A673 (cell line): ENCODE measurements around the gene PVALEF.

Experiments used
- CTCF ChIP-seq: fragments of 300-800, 200-600 bp; sonication (generic); conservative IDR thresholded peaks from 2 replicates; pipeline ENCODE4 v1.5.1; 2017; ENCODE audit warnings: low read depth, mild to moderate bottlenecking, antibody characterized with exemption, low read length, moderate library complexity, mixed read lengths
- EZH2 ChIP-seq: fragments of 200-600 bp; sonication (generic); IDR thresholded peaks from 2 replicates; pipeline ENCODE4 v1.6.1; 2017; ENCODE audit warnings: borderline replicate concordance, low read depth, mild to moderate bottlenecking, mixed read lengths, antibody characterized with exemption, low read length; ENCODE audit not compliant: poor library complexity, severe bottlenecking

- no peak for TF ChIP-seq CTCF
- no peak for TF ChIP-seq EZH2
Observed at GRCh38 chr17:81127526-81128177, 37.7 kb upstream of the PVALEF start.
